ENCODE measurements around the gene TMEFF1. TPM values are rescaled to one million over a fixed set of nuclear protein-coding genes. Genes with fewer than 3 reads are reported as not detected.

TMEFF1 gene
- total and polyA plus RNA-seq, 10 of the 15 experiments (the other 5 are each of a cell fraction or from before 2014, with no cell fraction given), result 0.03 to 0.55 (median 0.11) TPM; not detected in 3

GRCh38 chr9:100459963-100460362, 13.0 kb upstream of the TMEFF1 start:
- Histone ChIP-seq H3K4me1 (ENCODE audit: control insufficient read depth, insufficient read depth, low read length) (no peaks in the 10 kb centered on the region), H3K4me2 (ENCODE audit: control insufficient read depth, insufficient read depth) (no peak overlapping the region), H3K9ac (ENCODE audit: control insufficient read depth, insufficient read depth, low read length) (no peak overlapping the region), H3K79me2 (ENCODE audit: control insufficient read depth, insufficient read depth, low read length) (no peaks in the 10 kb centered on the region), H3K27ac (ENCODE audit: control insufficient read depth, insufficient read depth) (no peak overlapping the region), H3K9me3 (replicated peaks; ENCODE audit: control insufficient read depth, insufficient read depth, low read length) (no peaks in the 10 kb centered on the region), H3K4me3 (no peak overlapping the region), H3K27me3 (replicated peaks in 1 of 2; ENCODE audit: control insufficient read depth in 2 of 2, insufficient read depth in 2 of 2, low read length in 1 of 2) (no peaks in the 10 kb centered on the region; a peak in 1 of 4 replicates), H3K36me3 (ENCODE audit: control insufficient read depth in 2 of 2, insufficient read depth in 2 of 2, low read length in 1 of 2) (no peaks in the 10 kb centered on the region), H4K20me1 (ENCODE audit: control insufficient read depth, insufficient read depth) (no peaks in the 10 kb centered on the region), H2AFZ (ENCODE audit: control insufficient read depth, low read depth, low read length) (no peak overlapping the region)
- no TSS peak for BruUV-seq (replicated peaks)
- SMC1A ChIA-PET (ENCODE audit: uncharacterized antibody, unreplicated experiment), result no interaction called here
- 4% methylated on average over 2 of the region's 2 CpGs for WGBS (ENCODE audit: insufficient coverage, insufficient replicate concordance, low lambda C conversion rate, missing lambda C conversion rate)
- intact Hi-C loops (cut with micrococcal nuclease; ENCODE audit: unreplicated experiment) (no loop called here), in situ Hi-C loops (cut with MboI) (no loop called here)
- no peak for ATAC-seq
- no peak for FAIRE-seq
- DNase-seq (ENCODE audit: low read depth, low spot score), result no peak
- CTCF ChIA-PET, result no interaction called here
- RAD21 ChIA-PET (ENCODE audit: unreplicated experiment), result no interaction called here
- TF ChIP-seq NFYB (IDR thresholded peaks at IDR 0.05; ENCODE audit: insufficient read depth, low read depth, low read length), result 0 out of 2 replicates have a peak, but pooled peaks have one; percentile 39
- no peak for TF ChIP-seq CHD4 (IDR thresholded peaks at IDR 0.05)
- TF ChIP-seq E2F4 (IDR thresholded peaks at IDR 0.05; ENCODE audit: low read depth, low read length), result no peak
- TF ChIP-seq RBBP5 (conservative IDR thresholded peaks at IDR 0.05), result no peak
- no peak for TF ChIP-seq PKNOX1 (IDR thresholded peaks at IDR 0.05)
- no peak for TF ChIP-seq MTA2 (IDR thresholded peaks at IDR 0.05; ENCODE audit: low read depth)
- TF ChIP-seq EED (IDR thresholded peaks at IDR 0.05; ENCODE audit: low read depth), result no peak
- POLR2A ChIA-PET, result interaction anchor here (0.6 kb wide), 1 partner anchor 238 kb away, joined by 3 read pairs; no protein-coding TSS in a partner anchor

All from GM12878 (cell line).